Keratinocyte (primary cell): ENCODE results near the gene HYAL1. TPM values are rescaled to one million over a fixed set of nuclear protein-coding genes. Genes with fewer than 3 reads are reported as not detected.

Experiments used
- DNase-seq: peaks from one replicate; pipeline ENCODE4 v3.0.0-alpha.2; 2011; ENCODE audit warnings: low read depth, missing footprints, low spot score
- FAIRE-seq: peaks from 2 replicates; lab custom pipeline; 2011; peaks lifted over from hg19 to GRCh38; lab: Jason Lieb, UNC
- H2AFZ ChIP-seq: 2 replicates; pipeline ENCODE4 v1.6.0; 2012; ENCODE audit warnings: low read length, control low read depth, inconsistent platforms; ENCODE audit not compliant: control insufficient read depth
- H3K27ac ChIP-seq: 2 replicates; pipeline ENCODE4 v1.5.1; 2011; ENCODE audit warnings: low read length; ENCODE audit not compliant: control insufficient read depth, insufficient read depth
- H3K27me3 ChIP-seq: 3 replicates; pipeline ENCODE4 v1.6.0; 2011; ENCODE audit warnings: low read length; ENCODE audit not compliant: control insufficient read depth, insufficient read depth; ENCODE audit errors: extremely low read depth
- H3K36me3 ChIP-seq, 2 experiments: 2 replicates in 1 of 2; 3 replicates in 1 of 2; pipeline ENCODE4 v1.5.1; 2011; ENCODE audit warnings: low read length in 2 of 2, mild to moderate bottlenecking in 1 of 2; ENCODE audit not compliant: control insufficient read depth in 2 of 2, insufficient read depth in 2 of 2; ENCODE audit errors: extremely low read depth in 1 of 2
- H3K4me1 ChIP-seq: 3 replicates; pipeline ENCODE4 v1.5.1; 2011; ENCODE audit warnings: low read length; ENCODE audit not compliant: control insufficient read depth, insufficient read depth; ENCODE audit errors: extremely low read depth
- H3K4me2 ChIP-seq: 3 replicates; pipeline ENCODE4 v1.6.0; 2011; ENCODE audit warnings: low read depth, low read length; ENCODE audit not compliant: control insufficient read depth, insufficient read depth; ENCODE audit errors: extremely low read depth
- H3K4me3 ChIP-seq, 3 experiments: fragments of 200-600 bp in 1 of 3; sonication (generic) in 1 of 3; 2 replicates in 2 of 3; 3 replicates in 1 of 3; pipeline ENCODE4 v1.5.1; 2011 to 2016; ENCODE audit warnings: low read length in 3 of 3, mild to moderate bottlenecking in 3 of 3, control low read depth in 2 of 3, inconsistent platforms in 1 of 3, low read depth in 1 of 3, mixed read lengths in 1 of 3, mixed run types in 1 of 3, moderate library complexity in 1 of 3; ENCODE audit not compliant: control insufficient read depth in 2 of 3, insufficient read depth in 2 of 3; ENCODE audit errors: extremely low read depth in 1 of 3
- H3K79me2 ChIP-seq: 2 replicates; pipeline ENCODE4 v1.6.0; 2012; ENCODE audit warnings: low read length; ENCODE audit not compliant: control insufficient read depth, insufficient read depth
- H3K9ac ChIP-seq: 3 replicates; pipeline ENCODE4 v1.6.0; 2011; ENCODE audit warnings: low read length; ENCODE audit not compliant: control insufficient read depth, insufficient read depth; ENCODE audit errors: extremely low read depth
- H3K9me1 ChIP-seq: 3 replicates; pipeline ENCODE4 v1.6.0; 2011; ENCODE audit warnings: low read length; ENCODE audit not compliant: control insufficient read depth, insufficient read depth; ENCODE audit errors: extremely low read depth
- H3K9me3 ChIP-seq: 2 replicates; pipeline ENCODE4 v1.5.1; 2012; ENCODE audit warnings: low read depth, low read length; ENCODE audit not compliant: control insufficient read depth
- H4K20me1 ChIP-seq: 3 replicates; pipeline ENCODE4 v1.6.0; 2011; ENCODE audit warnings: low read length; ENCODE audit not compliant: control insufficient read depth, insufficient read depth; ENCODE audit errors: extremely low read depth
- EZH2 ChIP-seq: IDR thresholded peaks from one replicate; pipeline ENCODE4 v1.6.1; 2012; ENCODE audit warnings: inconsistent platforms, mild to moderate bottlenecking, low read length, moderate library complexity
- dilution Hi-C: fragments of 300-500 bp; cut with MboI; formaldehyde crosslinking; loops from one replicate; pipeline ENCODE4 v1.7.0; 2020; ENCODE audit warnings: low sequenced_read_pairs; ENCODE audit not compliant: extremely low pct_ligation_motif_present
- polyA plus RNA-seq, 5 experiments: library from polyadenylated mRNA; depleted of rRNA in 3 of 5; stranded (reverse) in 3 of 5; stranded (forward) in 1 of 5; unstranded in 1 of 5; fragments of >200 nt; gene quantifications; 1 replicate in 1 of 5; 2 replicates in 3 of 5; 3 replicates in 1 of 5; pipeline versions ENCODE4 v1.2.1 to v1.2.3, GENCODE V29; 2011 to 2012; ENCODE audit warnings: missing spikeins in 2 of 5, low read depth in 1 of 5, low replicate concordance in 1 of 5
- TF ChIP-seq, protein P1 (sequence below), 3 experiments: IDR thresholded peaks in 1 of 3; conservative IDR thresholded peaks in 1 of 3; optimal IDR thresholded peaks in 1 of 3; 2 replicates in 2 of 3; 3 replicates in 1 of 3; pipeline versions ENCODE3 to v1.5.1; 2011; ENCODE audit warnings: low read length in 3 of 3, mild to moderate bottlenecking in 3 of 3, moderate library complexity in 2 of 3, control low read depth in 1 of 3, inconsistent platforms in 1 of 3; ENCODE audit not compliant: insufficient read depth in 2 of 3; ENCODE audit errors: extremely low read depth in 1 of 3

HYAL1 gene
- polyA plus RNA-seq, 1 donor (not counting 4 experiments of a cell fraction or from before 2014, with no cell fraction given) = 13.9 TPM

DNA sequence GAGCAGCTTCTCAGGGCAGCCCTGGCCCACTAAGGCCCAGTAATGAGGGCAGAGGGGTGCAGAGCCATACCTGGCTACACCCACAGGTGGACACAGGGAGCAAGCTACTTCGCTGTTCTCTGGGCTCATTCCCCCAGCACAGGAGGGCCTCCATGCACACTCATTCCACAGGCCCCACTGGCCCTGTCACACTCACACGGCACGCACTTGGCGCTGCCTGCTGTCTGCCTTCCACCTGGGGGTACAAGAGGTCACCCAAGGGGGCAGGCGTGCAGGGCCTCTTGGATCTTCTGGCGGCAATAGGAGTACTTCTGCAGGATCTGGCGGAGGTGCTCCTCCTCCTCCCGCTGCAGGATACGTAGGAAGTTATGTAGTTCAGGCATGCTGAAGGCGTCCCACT, 27.0 kb upstream of the HYAL1 start:
- H3K4me1 ChIP-seq = peaks cover 25% of the 10 kb centered on the region
- DNase-seq (no peak), FAIRE-seq (no peak)
- H3K9me3 ChIP-seq = no peaks in the 10 kb centered on the region
- H3K4me2 ChIP-seq = no peak overlapping the region
- no peak overlapping the region for H3K9ac ChIP-seq
- peaks cover 67% of the 10 kb centered on the region for H3K79me2 ChIP-seq
- no peaks in the 10 kb centered on the region for H3K27me3 ChIP-seq
- no peak overlapping the region for H3K27ac ChIP-seq
- no peak for TF ChIP-seq EZH2
- TF ChIP-seq, protein P1, sequence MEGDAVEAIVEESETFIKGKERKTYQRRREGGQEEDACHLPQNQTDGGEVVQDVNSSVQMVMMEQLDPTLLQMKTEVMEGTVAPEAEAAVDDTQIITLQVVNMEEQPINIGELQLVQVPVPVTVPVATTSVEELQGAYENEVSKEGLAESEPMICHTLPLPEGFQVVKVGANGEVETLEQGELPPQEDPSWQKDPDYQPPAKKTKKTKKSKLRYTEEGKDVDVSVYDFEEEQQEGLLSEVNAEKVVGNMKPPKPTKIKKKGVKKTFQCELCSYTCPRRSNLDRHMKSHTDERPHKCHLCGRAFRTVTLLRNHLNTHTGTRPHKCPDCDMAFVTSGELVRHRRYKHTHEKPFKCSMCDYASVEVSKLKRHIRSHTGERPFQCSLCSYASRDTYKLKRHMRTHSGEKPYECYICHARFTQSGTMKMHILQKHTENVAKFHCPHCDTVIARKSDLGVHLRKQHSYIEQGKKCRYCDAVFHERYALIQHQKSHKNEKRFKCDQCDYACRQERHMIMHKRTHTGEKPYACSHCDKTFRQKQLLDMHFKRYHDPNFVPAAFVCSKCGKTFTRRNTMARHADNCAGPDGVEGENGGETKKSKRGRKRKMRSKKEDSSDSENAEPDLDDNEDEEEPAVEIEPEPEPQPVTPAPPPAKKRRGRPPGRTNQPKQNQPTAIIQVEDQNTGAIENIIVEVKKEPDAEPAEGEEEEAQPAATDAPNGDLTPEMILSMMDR (optimal IDR thresholded peaks at IDR 0.05 in 1 of 3, IDR thresholded peaks at IDR 0.05 in 1 of 3, conservative IDR thresholded peaks at IDR 0.05 in 1 of 3; ENCODE audit: extremely low read depth in 1 of 3, insufficient read depth in 2 of 3, low read length in 3 of 3) = no peak
- H3K36me3 ChIP-seq = peaks cover 31 to 41% of the 10 kb centered on the region in 2 experiments
- no peaks in the 10 kb centered on the region for H3K9me1 ChIP-seq
- H4K20me1 ChIP-seq = peaks cover 7% of the 10 kb centered on the region
- dilution Hi-C loops = no loop called here
- H3K4me3 ChIP-seq = no peak overlapping the region
- no peak overlapping the region for H2AFZ ChIP-seq

GRCh38 chr3:50327943-50328691, 24.7 kb upstream of the HYAL1 start, which contains the start of gene TUSC2:
Gene TUSC2 (minus strand): TSS chr3:50328223. CDS start chr3:50328099, 124 bp downstream.
- no peak for TF ChIP-seq EZH2
- TF ChIP-seq, protein P1 (optimal IDR thresholded peaks at IDR 0.05 in 1 of 3, IDR thresholded peaks at IDR 0.05 in 1 of 3, conservative IDR thresholded peaks at IDR 0.05 in 1 of 3; ENCODE audit: extremely low read depth in 1 of 3, insufficient read depth in 2 of 3, low read length in 3 of 3) = no peak
- DNase-seq (peak; percentile 90), FAIRE-seq (peak; percentile 76)
- H3K9ac ChIP-seq = peak within 1 kb of the TSS; percentile 87
- H3K4me3 ChIP-seq = peak within 1 kb of the TSS; percentile 86 to 90 (median 87)
- H3K27ac ChIP-seq = peak within 1 kb of the TSS; percentile 74
- H2AFZ ChIP-seq = no peak within 1 kb of the TSS
- H4K20me1 ChIP-seq = no peaks in the 10 kb centered on the region
- H3K4me1 ChIP-seq = peaks cover 12% of the 10 kb centered on the region
- H3K9me3 ChIP-seq = no peaks in the 10 kb centered on the region
- H3K79me2 ChIP-seq = peaks cover 45% of the 10 kb centered on the region
- H3K4me2 ChIP-seq = peak within 1 kb of the TSS; percentile 94
- H3K36me3 ChIP-seq = peaks cover 28 to 40% of the 10 kb centered on the region in 2 experiments
- no peaks in the 10 kb centered on the region for H3K9me1 ChIP-seq
- dilution Hi-C loops = no loop called here
- no peaks in the 10 kb centered on the region for H3K27me3 ChIP-seq
